ENCODE results near the gene KCNB1. TPM values are rescaled to one million over a fixed set of nuclear protein-coding genes. Genes with fewer than 3 reads are reported as not detected.

Gene KCNB1
- total RNA-seq, 1 donor from 2014 or later: not detected

GRCh38 chr20:49485563-49485962 is 3.1 kb upstream of the KCNB1 start:
- H3K36me3 ChIP-seq (ENCODE audit: control insufficient read depth, insufficient read depth, low read length): no peaks in the 10 kb centered on the region
- DNase-seq (ENCODE audit: low read depth) (no peak), FAIRE-seq (no peak)
- H3K27me3 ChIP-seq (ENCODE audit: control insufficient read depth, insufficient read depth, low read length): peaks cover 4% of the 10 kb centered on the region
- TF ChIP-seq, protein P1, sequence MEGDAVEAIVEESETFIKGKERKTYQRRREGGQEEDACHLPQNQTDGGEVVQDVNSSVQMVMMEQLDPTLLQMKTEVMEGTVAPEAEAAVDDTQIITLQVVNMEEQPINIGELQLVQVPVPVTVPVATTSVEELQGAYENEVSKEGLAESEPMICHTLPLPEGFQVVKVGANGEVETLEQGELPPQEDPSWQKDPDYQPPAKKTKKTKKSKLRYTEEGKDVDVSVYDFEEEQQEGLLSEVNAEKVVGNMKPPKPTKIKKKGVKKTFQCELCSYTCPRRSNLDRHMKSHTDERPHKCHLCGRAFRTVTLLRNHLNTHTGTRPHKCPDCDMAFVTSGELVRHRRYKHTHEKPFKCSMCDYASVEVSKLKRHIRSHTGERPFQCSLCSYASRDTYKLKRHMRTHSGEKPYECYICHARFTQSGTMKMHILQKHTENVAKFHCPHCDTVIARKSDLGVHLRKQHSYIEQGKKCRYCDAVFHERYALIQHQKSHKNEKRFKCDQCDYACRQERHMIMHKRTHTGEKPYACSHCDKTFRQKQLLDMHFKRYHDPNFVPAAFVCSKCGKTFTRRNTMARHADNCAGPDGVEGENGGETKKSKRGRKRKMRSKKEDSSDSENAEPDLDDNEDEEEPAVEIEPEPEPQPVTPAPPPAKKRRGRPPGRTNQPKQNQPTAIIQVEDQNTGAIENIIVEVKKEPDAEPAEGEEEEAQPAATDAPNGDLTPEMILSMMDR (IDR thresholded peaks at IDR 0.05; ENCODE audit: insufficient read depth, low read length, severe bottlenecking): no peak
- H3K4me3 ChIP-seq (ENCODE audit: low read depth, low read length): no peak overlapping the region

- Histone ChIP-seq H3K27me3 (ENCODE audit: control insufficient read depth, insufficient read depth, low read length) (peaks cover 4% of the 10 kb centered on the region), H3K4me3 (ENCODE audit: low read depth, low read length) (peak overlapping the region; percentile 21), H3K36me3 (ENCODE audit: control insufficient read depth, insufficient read depth, low read length) (no peaks in the 10 kb centered on the region)
- DNase-seq (ENCODE audit: low read depth): peak; percentile 54
- no peak for FAIRE-seq
- TF ChIP-seq, protein P1 (IDR thresholded peaks at IDR 0.05; ENCODE audit: insufficient read depth, low read length, severe bottlenecking): peak; percentile 92
These were observed 2.0 kb upstream of the KCNB1 start for GRCh38 chr20:49484180-49485140.

GRCh38 chr20:49483696-49484123 is 1.2 kb upstream of the KCNB1 start:
- no peak overlapping the region for H3K4me3 ChIP-seq (ENCODE audit: low read depth, low read length)
- H3K27me3 ChIP-seq (ENCODE audit: control insufficient read depth, insufficient read depth, low read length): peaks cover 4% of the 10 kb centered on the region
- FAIRE-seq: no peak
- H3K36me3 ChIP-seq (ENCODE audit: control insufficient read depth, insufficient read depth, low read length): no peaks in the 10 kb centered on the region
- DNase-seq (ENCODE audit: low read depth): no peak
- TF ChIP-seq, protein P1 (IDR thresholded peaks at IDR 0.05; ENCODE audit: insufficient read depth, low read length, severe bottlenecking): no peak

DNA sequence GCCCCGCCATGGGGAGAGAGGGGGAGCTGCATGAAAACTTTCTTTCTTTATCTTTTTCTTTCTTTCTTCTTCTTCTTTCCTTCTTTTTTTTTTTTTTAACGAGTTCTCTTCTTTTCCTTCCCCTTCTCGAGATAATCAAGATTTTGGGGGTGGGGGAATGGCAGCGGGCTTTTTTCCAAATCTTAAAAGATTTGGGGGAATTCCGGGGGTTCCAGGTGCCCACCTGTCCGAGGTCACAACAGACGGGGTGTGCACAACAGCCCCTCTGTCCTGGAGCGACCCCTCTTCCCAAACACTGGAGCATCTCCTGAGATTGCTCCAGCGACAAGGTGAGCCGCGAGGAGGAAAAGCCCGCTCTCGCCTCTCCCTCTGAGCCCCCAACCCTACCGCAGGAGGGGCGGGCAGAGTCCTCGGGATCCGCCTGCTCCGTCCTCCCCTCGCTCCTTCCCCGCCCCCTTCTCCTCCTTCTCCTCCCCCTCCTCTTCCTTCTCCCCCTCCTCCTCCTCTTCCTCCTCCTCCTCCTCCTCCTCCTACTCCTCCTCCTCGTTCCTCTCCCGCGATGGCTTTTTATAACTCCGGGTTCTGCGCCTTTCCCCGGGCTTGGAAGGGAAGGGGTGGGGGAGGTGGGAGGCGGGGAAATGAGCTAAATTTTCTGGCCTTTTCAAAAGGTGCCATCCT is 689 bp upstream of the KCNB1 start:
- peaks cover 3% of the 10 kb centered on the region for H3K27me3 ChIP-seq (ENCODE audit: control insufficient read depth, insufficient read depth, low read length)
- TF ChIP-seq, protein P1 (IDR thresholded peaks at IDR 0.05; ENCODE audit: insufficient read depth, low read length, severe bottlenecking): no peak
- FAIRE-seq (no peak), DNase-seq (ENCODE audit: low read depth) (no peak)
- H3K36me3 ChIP-seq (ENCODE audit: control insufficient read depth, insufficient read depth, low read length): no peaks in the 10 kb centered on the region
- H3K4me3 ChIP-seq (ENCODE audit: low read depth, low read length): no peak overlapping the region

DNA sequence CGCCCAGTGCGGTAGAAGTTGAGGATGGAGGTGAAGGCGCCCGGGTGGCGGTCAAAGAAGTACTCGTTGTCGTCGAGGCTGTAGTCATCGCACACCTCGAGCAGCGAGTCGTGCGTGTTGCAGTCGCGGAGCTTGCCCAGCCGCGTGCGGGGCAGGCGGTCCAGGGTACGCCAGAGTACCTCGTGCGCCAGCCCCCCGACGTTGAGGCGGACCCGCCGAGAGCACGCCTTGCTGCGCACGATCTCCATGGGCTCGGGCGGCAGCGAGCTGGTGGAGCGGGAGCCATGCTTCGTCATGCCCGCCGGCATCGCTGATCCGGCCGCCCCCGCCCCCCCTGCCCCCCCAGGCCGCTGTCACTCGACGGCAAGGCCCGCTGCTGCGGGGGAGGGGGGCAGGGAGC is 295 bp downstream of the KCNB1 start:
- no peak for FAIRE-seq
- Histone ChIP-seq H3K36me3 (ENCODE audit: control insufficient read depth, insufficient read depth, low read length) (no peaks in the 10 kb centered on the region), H3K4me3 (ENCODE audit: low read depth, low read length) (no peak overlapping the region), H3K27me3 (ENCODE audit: control insufficient read depth, insufficient read depth, low read length) (peaks cover 2% of the 10 kb centered on the region)
- DNase-seq (ENCODE audit: low read depth): no peak
- TF ChIP-seq, protein P1 (IDR thresholded peaks at IDR 0.05; ENCODE audit: insufficient read depth, low read length, severe bottlenecking): no peak

All from bronchial epithelial cell (primary cell).